DOHH2 (cell line): ENCODE results near the gene CD109.

Experiments
- H3F3A ChIP-seq: fragments of 200-600 bp; sonication (generic), shearing (Covaris generic); 2 replicates; pipeline ENCODE4 v1.6.0; 2016; ENCODE audit warnings: antibody characterized with exemption, mild to moderate bottlenecking; ENCODE audit not compliant: control insufficient read depth, insufficient read depth
- H3K27ac ChIP-seq: fragments of 200-600 bp; sonication (generic); 2 replicates; pipeline ENCODE4 v1.5.1; 2014; ENCODE audit warnings: low read depth, mild to moderate bottlenecking, low read length, moderate library complexity
- H3K27me3 ChIP-seq: fragments of 200-600 bp; sonication (generic); 2 replicates; pipeline ENCODE4 v1.6.1; 2014; ENCODE audit warnings: mild to moderate bottlenecking, low read length, mixed read lengths; ENCODE audit not compliant: control insufficient read depth
- H3K36me3 ChIP-seq: fragments of 200-600 bp; sonication (generic); 2 replicates; pipeline ENCODE4 v1.6.1; 2014; ENCODE audit warnings: mild to moderate bottlenecking, low read length, moderate library complexity, mixed read lengths; ENCODE audit not compliant: control insufficient read depth
- H3K4me1 ChIP-seq: fragments of 200-600 bp; sonication (generic); 2 replicates; pipeline ENCODE4 v1.6.1; 2014; ENCODE audit warnings: mild to moderate bottlenecking, low read length, mixed read lengths; ENCODE audit not compliant: control insufficient read depth
- H3K4me2 ChIP-seq: fragments of 200-600 bp; sonication (generic); 2 replicates; pipeline ENCODE4 v1.6.0; 2014; ENCODE audit warnings: mild to moderate bottlenecking, low read length, moderate library complexity
- H3K4me3 ChIP-seq: fragments of 200-600 bp; sonication (generic); 2 replicates; pipeline ENCODE4 v1.5.1; 2014; ENCODE audit warnings: mild to moderate bottlenecking, low read length, mixed read lengths
- H3K79me2 ChIP-seq: fragments of 200-600 bp; sonication (generic); 2 replicates; pipeline ENCODE4 v1.6.1; 2014; ENCODE audit warnings: mild to moderate bottlenecking, low read length, mixed read lengths; ENCODE audit not compliant: control insufficient read depth
- H3K9me2 ChIP-seq: fragments of 200-600 bp; sonication (generic); replicated peaks from 2 replicates; pipeline ENCODE4 v1.6.1; 2014; ENCODE audit warnings: mild to moderate bottlenecking, low read length, mixed read lengths; ENCODE audit not compliant: control insufficient read depth
- H3K9me3 ChIP-seq: fragments of 200-600 bp; sonication (generic); 2 replicates; pipeline ENCODE4 v1.6.1; 2014; ENCODE audit warnings: antibody characterized with exemption, low read length, mixed read lengths; ENCODE audit not compliant: control insufficient read depth, insufficient read depth
- H4K20me1 ChIP-seq: fragments of 200-600 bp; sonication (generic); 2 replicates; pipeline ENCODE4 v1.6.0; 2014; ENCODE audit warnings: low read depth, mild to moderate bottlenecking, antibody characterized with exemption, low read length, moderate library complexity; ENCODE audit not compliant: control insufficient read depth, insufficient read depth
- EZH2phosphoT487 ChIP-seq: fragments of 200-600 bp; sonication (generic); IDR thresholded peaks from 2 replicates; pipeline ENCODE4 v1.6.1; 2017; ENCODE audit warnings: borderline replicate concordance, mild to moderate bottlenecking, antibody characterized with exemption, low read length, moderate library complexity, mixed read lengths
- TF ChIP-seq, protein P1 (sequence below): fragments of 200-600 bp; sonication (generic); IDR thresholded peaks from one replicate; pipeline ENCODE4 v1.5.1; 2014; ENCODE audit warnings: antibody characterized with exemption, mild to moderate bottlenecking, low read depth, low read length; ENCODE audit not compliant: poor library complexity, severe bottlenecking

The CD109 gene

DNA sequence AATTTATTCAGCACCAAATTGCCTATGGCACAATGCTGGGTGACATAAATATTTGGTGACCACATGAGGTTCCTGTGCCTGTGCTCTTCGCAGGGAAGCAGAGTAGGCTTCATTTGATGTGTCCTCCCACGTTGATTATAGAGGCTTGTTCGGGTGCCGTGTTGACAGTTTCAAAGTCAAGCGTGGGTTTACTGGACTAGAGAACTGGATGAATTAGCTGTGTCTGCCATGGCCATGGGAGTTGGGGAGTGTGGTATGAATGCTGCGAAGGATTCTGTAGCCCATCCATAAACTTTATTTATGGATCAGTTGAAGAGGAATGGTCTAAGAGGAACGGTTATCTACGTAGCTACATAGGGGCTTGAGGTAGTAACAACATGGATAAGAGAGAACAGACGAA, 11.0 kb downstream of the CD109 start:
- H3K4me1 ChIP-seq, result no peaks in the 10 kb centered on the region
- H3K36me3 ChIP-seq, result no peaks in the 10 kb centered on the region
- TF ChIP-seq, protein P1, sequence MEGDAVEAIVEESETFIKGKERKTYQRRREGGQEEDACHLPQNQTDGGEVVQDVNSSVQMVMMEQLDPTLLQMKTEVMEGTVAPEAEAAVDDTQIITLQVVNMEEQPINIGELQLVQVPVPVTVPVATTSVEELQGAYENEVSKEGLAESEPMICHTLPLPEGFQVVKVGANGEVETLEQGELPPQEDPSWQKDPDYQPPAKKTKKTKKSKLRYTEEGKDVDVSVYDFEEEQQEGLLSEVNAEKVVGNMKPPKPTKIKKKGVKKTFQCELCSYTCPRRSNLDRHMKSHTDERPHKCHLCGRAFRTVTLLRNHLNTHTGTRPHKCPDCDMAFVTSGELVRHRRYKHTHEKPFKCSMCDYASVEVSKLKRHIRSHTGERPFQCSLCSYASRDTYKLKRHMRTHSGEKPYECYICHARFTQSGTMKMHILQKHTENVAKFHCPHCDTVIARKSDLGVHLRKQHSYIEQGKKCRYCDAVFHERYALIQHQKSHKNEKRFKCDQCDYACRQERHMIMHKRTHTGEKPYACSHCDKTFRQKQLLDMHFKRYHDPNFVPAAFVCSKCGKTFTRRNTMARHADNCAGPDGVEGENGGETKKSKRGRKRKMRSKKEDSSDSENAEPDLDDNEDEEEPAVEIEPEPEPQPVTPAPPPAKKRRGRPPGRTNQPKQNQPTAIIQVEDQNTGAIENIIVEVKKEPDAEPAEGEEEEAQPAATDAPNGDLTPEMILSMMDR, result no peak
- no peak for TF ChIP-seq EZH2phosphoT487
- no peaks in the 10 kb centered on the region for H3K9me2 ChIP-seq
- peaks cover 9% of the 10 kb centered on the region for H3K27me3 ChIP-seq
- H3K9me3 ChIP-seq, result no peaks in the 10 kb centered on the region
- H3K27ac ChIP-seq, result no peak overlapping the region
- H4K20me1 ChIP-seq, result no peaks in the 10 kb centered on the region
- no peak overlapping the region for H3K4me2 ChIP-seq
- H3F3A ChIP-seq, result no peaks in the 10 kb centered on the region
- H3K79me2 ChIP-seq, result no peaks in the 10 kb centered on the region
- H3K4me3 ChIP-seq, result no peak overlapping the region

DNA sequence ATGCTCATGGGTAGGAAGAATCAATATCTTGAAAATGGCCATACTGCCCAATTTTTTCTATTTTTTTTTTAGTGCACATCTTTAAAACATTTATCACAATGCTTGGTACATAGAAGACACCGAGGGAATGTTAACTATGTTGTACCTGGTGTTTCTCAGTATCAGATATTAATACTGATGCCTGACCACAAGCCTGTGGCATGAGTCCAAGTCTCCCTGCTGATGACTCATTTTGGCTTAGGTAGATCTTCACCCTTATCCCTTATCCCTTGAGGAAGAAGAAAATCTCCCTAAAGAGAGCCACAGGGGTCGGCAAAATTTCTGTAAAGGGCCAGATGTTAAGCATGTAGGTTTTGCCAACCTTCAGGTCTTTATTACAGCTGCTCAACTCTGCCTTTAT, 14.5 kb downstream of the CD109 start:
- Histone ChIP-seq H3K36me3 (no peaks in the 10 kb centered on the region), H3K9me2 (no peaks in the 10 kb centered on the region), H3F3A (no peaks in the 10 kb centered on the region), H3K4me3 (no peak overlapping the region), H3K27me3 (no peaks in the 10 kb centered on the region; the same call in 1 of the 2 replicates), H3K4me2 (no peak overlapping the region), H3K4me1 (no peaks in the 10 kb centered on the region), H3K27ac (no peak overlapping the region), H4K20me1 (no peaks in the 10 kb centered on the region), H3K9me3 (no peaks in the 10 kb centered on the region), H3K79me2 (no peaks in the 10 kb centered on the region)
- no peak for TF ChIP-seq EZH2phosphoT487

DNA sequence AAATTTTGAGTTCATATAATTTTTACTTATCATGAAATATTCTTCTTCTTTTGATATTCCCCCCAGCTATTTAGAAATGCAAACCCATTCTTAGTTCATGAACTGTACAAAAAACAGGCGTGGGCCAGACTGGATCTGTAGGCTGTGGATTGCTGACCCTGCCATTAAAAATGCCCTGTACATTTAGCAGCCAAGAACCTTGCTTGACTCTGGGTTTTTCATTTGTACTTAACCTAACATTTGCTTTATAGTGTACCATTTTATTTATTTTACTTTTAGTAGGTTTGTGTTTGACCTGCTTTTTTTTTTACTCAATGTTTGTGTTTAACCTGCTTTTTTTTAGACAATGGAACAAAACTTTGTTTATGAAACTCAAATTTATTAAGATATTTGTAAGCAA, 14.9 kb downstream of the CD109 start:
- no peaks in the 10 kb centered on the region for H3K79me2 ChIP-seq

DNA sequence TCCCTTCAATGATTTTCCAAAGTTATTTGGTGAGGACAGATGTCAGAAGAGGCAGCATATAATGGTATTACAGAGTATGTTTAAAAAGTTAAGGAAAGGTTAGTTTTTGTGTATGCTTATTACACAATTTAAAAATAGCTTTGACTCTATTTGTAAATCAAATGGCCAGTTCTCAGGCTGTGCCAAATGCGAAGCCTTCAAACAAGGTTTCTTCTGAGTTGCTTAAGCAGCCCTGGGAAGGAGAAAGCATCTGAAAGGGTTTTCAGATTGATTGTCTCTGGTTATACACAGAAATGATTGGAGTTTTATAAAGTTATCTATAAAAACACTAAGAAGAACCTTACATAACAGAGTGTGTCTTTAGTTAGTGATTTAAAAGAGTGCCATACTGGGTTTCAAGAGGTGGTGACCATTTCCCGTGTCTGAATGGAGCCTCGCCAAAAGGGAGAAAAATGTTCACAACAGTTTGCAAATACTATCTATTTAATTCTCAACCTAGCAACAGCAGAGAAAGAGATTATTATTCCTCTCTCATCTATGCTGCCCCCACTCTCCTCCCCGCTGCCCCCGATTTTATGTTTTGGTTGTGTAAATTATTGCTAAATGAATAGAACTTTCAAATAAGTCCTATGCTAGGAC, 16.7 kb downstream of the CD109 start:
- no peaks in the 10 kb centered on the region for H3K79me2 ChIP-seq
- no peaks in the 10 kb centered on the region for H3F3A ChIP-seq
- H3K36me3 ChIP-seq, result no peaks in the 10 kb centered on the region
- H3K27me3 ChIP-seq, result no peaks in the 10 kb centered on the region
- H3K4me2 ChIP-seq, result no peak overlapping the region
- H3K9me3 ChIP-seq, result no peaks in the 10 kb centered on the region
- no peaks in the 10 kb centered on the region for H3K9me2 ChIP-seq
- no peaks in the 10 kb centered on the region for H3K4me1 ChIP-seq
- TF ChIP-seq, protein P1, result no peak
- TF ChIP-seq EZH2phosphoT487, result no peak
- no peak overlapping the region for H3K27ac ChIP-seq
- H4K20me1 ChIP-seq, result no peaks in the 10 kb centered on the region
- H3K4me3 ChIP-seq, result no peak overlapping the region

More for the DNA sequence above, 14.9 kb downstream of the CD109 start:
- Histone ChIP-seq H3K4me1 (no peaks in the 10 kb centered on the region), H4K20me1 (no peaks in the 10 kb centered on the region), H3K27ac (no peak overlapping the region), H3K4me3 (no peak overlapping the region), H3F3A (no peaks in the 10 kb centered on the region), H3K4me2 (no peak overlapping the region), H3K9me2 (no peaks in the 10 kb centered on the region), H3K27me3 (no peaks in the 10 kb centered on the region; the same call in 1 of the 2 replicates), H3K36me3 (no peaks in the 10 kb centered on the region), H3K9me3 (no peaks in the 10 kb centered on the region)
- TF ChIP-seq, protein P1, result no peak
